Tibial nerve (tissue), 4 donors: ENCODE results near the gene YAE1. TPM values are rescaled to one million over a fixed set of nuclear protein-coding genes. Genes with fewer than 3 reads are reported as not detected.
"Not testable (repeated sequence)": the region's sequence is repeated elsewhere in the genome, so short reads cannot be mapped to it uniquely, and the experiment has no call there.

ENCODE experiments used
- DNase-seq, 2 donors: peaks; one replicate each; pipeline ENCODE4 v3.0.0-alpha.2; 2019; ENCODE audit warnings: low spot score in 2 of 2
- H3K27ac ChIP-seq, 4 donors: fragments of 200-600 bp; sonication (generic) in 3 of 4; one replicate each; pipeline ENCODE4 v1.5.1; 2017 to 2019; ENCODE audit warnings: mild to moderate bottlenecking in 1 of 4
- H3K27me3 ChIP-seq, 2 donors: fragments of 200-600 bp; sonication (generic) in 1 of 2; one replicate each; pipeline versions ENCODE4 v1.5.1 to v1.6.0; 2017 to 2019
- H3K36me3 ChIP-seq, 3 donors: fragments of 200-600 bp; sonication (generic); one replicate each; pipeline ENCODE4 v1.5.1; 2018 to 2019
- H3K4me1 ChIP-seq, 4 donors: fragments of 200-600 bp; sonication (generic) in 3 of 4; one replicate each; pipeline ENCODE4 v1.5.1; 2017 to 2019
- H3K4me3 ChIP-seq, 4 donors: fragments of 200-600 bp; sonication (generic) in 3 of 4; one replicate each; pipeline ENCODE4 v1.5.1; 2017 to 2019; ENCODE audit warnings: mild to moderate bottlenecking in 1 of 4, moderate library complexity in 1 of 4
- H3K9me3 ChIP-seq, 4 donors: fragments of 200-600 bp; sonication (generic) in 3 of 4; one replicate each; pipeline ENCODE4 v1.5.1; 2017 to 2019
- EP300 ChIP-seq, 2 donors: sonication (generic); formaldehyde crosslinking; IDR thresholded peaks; one replicate each; pipeline ENCODE4 v1.6.1; 2017; ENCODE audit warnings: antibody characterized with exemption in 2 of 2, mild to moderate bottlenecking in 1 of 2
- POLR2A ChIP-seq, 2 donors: fragments of 450-650 bp; IDR thresholded peaks; one replicate each; pipeline ENCODE4 v1.6.1; 2017; ENCODE audit warnings: antibody characterized with exemption in 2 of 2, mild to moderate bottlenecking in 2 of 2, moderate library complexity in 2 of 2
- WGBS, 2 donors: methylation state at CpG; one replicate each; pipeline ENCODE4 v1.1.5; 2018; 5-methylcytosine and 5-hydroxymethylcytosine counted together
- total RNA-seq, 4 donors: library from RNA; depleted of rRNA; stranded (reverse); fragments of >200 nt; gene quantifications; one replicate each; pipeline ENCODE4 v1.1.0, GENCODE V29; 2016
- TF ChIP-seq, protein P1 (sequence below), 5 experiments: fragments of 200-600 bp in 3 of 5; fragments of 450-650 bp in 2 of 5; sonication (generic) in 3 of 5; IDR thresholded peaks; one replicate each; pipeline ENCODE4 v1.5.1; 2016 to 2019; ENCODE audit warnings: antibody characterized with exemption in 5 of 5, mild to moderate bottlenecking in 3 of 5, moderate library complexity in 2 of 5

YAE1 gene
- total RNA-seq, 4 donors from 2014 or later, result 7.1 to 29.3 (median 18.4) TPM

DNA sequence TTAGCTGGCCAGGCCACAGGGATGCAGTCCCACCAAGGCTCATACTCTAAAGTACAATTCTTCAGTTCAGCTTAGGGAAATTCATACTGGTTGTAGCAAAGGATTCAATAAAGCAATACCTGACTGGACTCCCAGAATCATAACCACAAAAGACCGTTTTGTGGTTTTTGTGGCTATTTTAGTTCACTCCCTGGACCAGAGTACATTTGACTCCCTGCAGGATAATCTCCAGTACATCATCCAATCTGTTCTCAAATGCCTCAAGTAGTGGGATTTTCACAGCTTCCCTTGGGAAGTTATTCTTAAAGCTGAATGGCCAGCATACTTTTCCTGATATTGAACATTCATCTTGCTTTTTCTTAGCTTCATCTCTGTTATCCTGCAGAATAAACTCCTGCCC, 29.3 kb upstream of the YAE1 start:
- WGBS, 2 donors, result 29 to 33% methylated on average over 1 of the region's 1 CpG
- Histone ChIP-seq H3K4me3 (no peak overlapping the region), H3K9me3 (no peaks in the 10 kb centered on the region), H3K27me3 (no peaks in the 10 kb centered on the region), H3K36me3 (no peaks in the 10 kb centered on the region), H3K27ac (no peak overlapping the region), H3K4me1 (no peaks in the 10 kb centered on the region)
- TF ChIP-seq, protein P1, sequence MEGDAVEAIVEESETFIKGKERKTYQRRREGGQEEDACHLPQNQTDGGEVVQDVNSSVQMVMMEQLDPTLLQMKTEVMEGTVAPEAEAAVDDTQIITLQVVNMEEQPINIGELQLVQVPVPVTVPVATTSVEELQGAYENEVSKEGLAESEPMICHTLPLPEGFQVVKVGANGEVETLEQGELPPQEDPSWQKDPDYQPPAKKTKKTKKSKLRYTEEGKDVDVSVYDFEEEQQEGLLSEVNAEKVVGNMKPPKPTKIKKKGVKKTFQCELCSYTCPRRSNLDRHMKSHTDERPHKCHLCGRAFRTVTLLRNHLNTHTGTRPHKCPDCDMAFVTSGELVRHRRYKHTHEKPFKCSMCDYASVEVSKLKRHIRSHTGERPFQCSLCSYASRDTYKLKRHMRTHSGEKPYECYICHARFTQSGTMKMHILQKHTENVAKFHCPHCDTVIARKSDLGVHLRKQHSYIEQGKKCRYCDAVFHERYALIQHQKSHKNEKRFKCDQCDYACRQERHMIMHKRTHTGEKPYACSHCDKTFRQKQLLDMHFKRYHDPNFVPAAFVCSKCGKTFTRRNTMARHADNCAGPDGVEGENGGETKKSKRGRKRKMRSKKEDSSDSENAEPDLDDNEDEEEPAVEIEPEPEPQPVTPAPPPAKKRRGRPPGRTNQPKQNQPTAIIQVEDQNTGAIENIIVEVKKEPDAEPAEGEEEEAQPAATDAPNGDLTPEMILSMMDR (IDR thresholded peaks at IDR 0.05), result no peak
- TF ChIP-seq EP300 (IDR thresholded peaks at IDR 0.05), result no peak
- no peak for TF ChIP-seq POLR2A (IDR thresholded peaks at IDR 0.05)
- DNase-seq, result no peak

DNA sequence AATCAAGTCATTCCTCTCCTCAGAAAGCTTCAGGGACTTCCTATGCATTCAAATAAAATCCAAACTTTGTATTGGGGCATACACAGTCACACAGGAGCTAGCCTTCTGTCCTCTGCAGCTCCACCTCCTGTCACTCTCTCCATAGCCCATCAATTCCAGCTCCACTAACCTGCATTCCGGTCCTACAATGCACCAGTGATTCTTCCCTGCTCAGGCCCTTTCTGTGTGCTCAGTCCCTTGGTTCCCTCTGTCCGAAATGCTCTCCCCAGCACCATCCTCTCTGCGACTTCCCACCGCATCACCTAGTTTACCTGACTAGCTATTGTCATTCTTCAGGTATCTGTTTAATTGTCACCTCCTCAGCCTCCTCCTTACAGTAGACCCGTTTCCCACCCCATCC, 26.4 kb upstream of the YAE1 start:
- TF ChIP-seq, protein P1 (IDR thresholded peaks at IDR 0.05), result no peak
- TF ChIP-seq EP300 (IDR thresholded peaks at IDR 0.05), result no peak
- TF ChIP-seq POLR2A (IDR thresholded peaks at IDR 0.05), result no peak

DNA sequence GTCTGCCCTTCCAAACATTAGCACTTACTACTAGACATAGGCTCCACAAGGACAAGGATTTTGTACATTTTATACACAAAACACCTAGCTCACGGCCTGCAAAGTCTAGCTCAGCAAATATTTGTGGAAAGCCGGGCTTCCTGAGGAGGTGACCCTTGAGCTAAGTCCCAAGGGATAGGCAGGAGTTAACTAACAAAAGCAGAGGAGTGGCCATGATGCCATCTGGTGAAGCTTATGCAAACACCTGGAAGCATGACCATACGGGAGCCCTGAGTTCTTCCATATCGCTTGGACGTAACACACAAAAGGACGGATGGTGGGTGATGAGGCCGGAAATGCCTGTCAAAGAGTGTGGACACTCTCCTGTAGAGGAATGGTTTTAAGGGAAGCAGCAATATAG, 25.9 kb upstream of the YAE1 start:
- H3K36me3 ChIP-seq, result no peaks in the 10 kb centered on the region
- H3K27me3 ChIP-seq, result no peaks in the 10 kb centered on the region
- no peaks in the 10 kb centered on the region for H3K9me3 ChIP-seq
- H3K4me3 ChIP-seq, result no peak overlapping the region
- no peak overlapping the region for H3K27ac ChIP-seq
- WGBS, 2 donors, result 85 to 86% methylated on average over 7 of the region's 7 CpGs
- TF ChIP-seq POLR2A (IDR thresholded peaks at IDR 0.05) (no peak), EP300 (IDR thresholded peaks at IDR 0.05) (no peak)
- TF ChIP-seq, protein P1 (IDR thresholded peaks at IDR 0.05), result no peak
- H3K4me1 ChIP-seq, result no peaks in the 10 kb centered on the region
- no peak for DNase-seq

More for the DNA sequence above, 26.4 kb upstream of the YAE1 start:
- no peak for DNase-seq
- Histone ChIP-seq H3K9me3 (no peaks in the 10 kb centered on the region), H3K4me1 (no peaks in the 10 kb centered on the region), H3K36me3 (no peaks in the 10 kb centered on the region), H3K27me3 (no peaks in the 10 kb centered on the region), H3K4me3 (no peak overlapping the region), H3K27ac (no peak overlapping the region)
- 78 to 86% methylated on average over 5 of the region's 5 CpGs for WGBS, 2 donors

DNA sequence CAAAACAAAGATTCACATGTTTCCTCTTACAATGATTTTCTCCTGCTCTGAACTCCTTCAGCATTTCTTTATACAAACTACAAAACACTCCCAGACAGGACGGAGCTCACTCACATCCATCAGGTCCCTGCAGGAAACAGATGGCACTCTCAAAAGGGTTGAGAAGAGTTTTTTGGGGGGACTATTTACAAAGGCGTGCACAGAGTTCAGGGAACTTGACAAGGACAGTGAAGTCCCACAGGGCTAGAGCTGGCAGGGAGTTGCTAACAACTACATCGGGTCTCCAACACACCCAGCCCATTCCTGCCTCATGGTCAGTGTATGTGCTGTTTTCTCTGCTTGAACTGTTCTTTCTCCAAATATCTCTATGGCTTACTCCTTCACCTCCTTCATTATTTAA, 24.7 kb upstream of the YAE1 start:
- Histone ChIP-seq H3K4me1 (no peaks in the 10 kb centered on the region), H3K27me3 (no peaks in the 10 kb centered on the region), H3K36me3 (no peaks in the 10 kb centered on the region), H3K27ac (no peak overlapping the region), H3K4me3 (no peak overlapping the region), H3K9me3 (no peaks in the 10 kb centered on the region)
- 33 to 44% methylated on average over 3 of the region's 3 CpGs for WGBS, 2 donors
- no peak for TF ChIP-seq EP300 (IDR thresholded peaks at IDR 0.05)
- TF ChIP-seq, protein P1 (IDR thresholded peaks at IDR 0.05), result no peak
- no peak for TF ChIP-seq POLR2A (IDR thresholded peaks at IDR 0.05)
- no peak for DNase-seq

DNA sequence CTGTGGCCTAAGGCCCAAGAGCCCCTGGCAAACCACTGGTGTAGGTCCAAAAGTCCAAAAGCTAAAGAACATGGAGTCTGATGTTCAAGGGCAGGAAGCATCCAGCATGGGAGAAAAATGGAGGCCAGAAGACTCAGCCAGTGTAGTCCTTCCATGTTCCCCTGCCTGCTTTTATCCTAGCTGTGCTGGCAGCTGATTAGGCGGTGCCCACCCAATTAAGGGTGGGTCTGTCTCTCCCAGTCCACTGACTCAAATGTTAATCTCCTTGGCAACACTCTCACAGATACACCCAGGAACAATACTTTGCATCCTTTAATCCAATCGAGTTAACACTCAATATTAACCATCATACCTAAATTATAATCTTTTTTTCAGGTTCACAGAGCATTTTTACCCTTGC, 21.4 kb upstream of the YAE1 start:
- not testable (repeated sequence) for H3K27me3 ChIP-seq, DNase-seq, H3K36me3 ChIP-seq, H3K27ac ChIP-seq, H3K4me1 ChIP-seq, H3K4me3 ChIP-seq
- 84 to 88% methylated on average over 2 of the region's 2 CpGs for WGBS, 2 donors
- peaks cover 0 to 14% (median 5%) of the 10 kb centered on the region in 4 donors for H3K9me3 ChIP-seq

DNA sequence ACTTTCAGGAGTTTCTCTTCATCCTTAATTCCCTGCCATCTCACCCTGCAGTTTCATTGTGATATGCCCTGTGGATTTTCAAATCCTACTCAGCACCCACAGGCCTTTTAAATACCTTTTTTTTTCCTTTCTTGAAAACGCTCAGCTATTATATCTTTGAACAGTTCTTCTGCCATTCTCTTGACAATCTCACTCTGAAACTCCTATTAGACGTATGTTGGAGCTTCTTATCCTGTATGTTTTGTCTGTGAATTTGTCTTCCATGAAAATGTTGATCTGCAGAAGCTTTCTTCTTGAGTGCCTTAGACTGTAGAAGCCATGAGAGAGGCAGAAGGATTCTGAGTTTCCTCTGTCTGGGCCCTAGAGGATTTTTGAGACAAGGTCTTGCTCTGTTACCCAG, 18.9 kb upstream of the YAE1 start:
- no peaks in the 10 kb centered on the region for H3K27me3 ChIP-seq
- H3K4me3 ChIP-seq, result no peak overlapping the region
- DNase-seq, result no peak
- H3K36me3 ChIP-seq, result no peaks in the 10 kb centered on the region
- no peak overlapping the region for H3K27ac ChIP-seq
- no peaks in the 10 kb centered on the region for H3K4me1 ChIP-seq
- WGBS, 2 donors, result 74 to 95% methylated on average over 2 of the region's 2 CpGs
- TF ChIP-seq EP300 (IDR thresholded peaks at IDR 0.05) (no peak), POLR2A (IDR thresholded peaks at IDR 0.05) (no peak)
- TF ChIP-seq, protein P1 (IDR thresholded peaks at IDR 0.05), result no peak
- peaks cover 0 to 14% (median 5%) of the 10 kb centered on the region in 4 donors for H3K9me3 ChIP-seq
